ENCODE results near the gene GON7.

GON7 gene

DNA sequence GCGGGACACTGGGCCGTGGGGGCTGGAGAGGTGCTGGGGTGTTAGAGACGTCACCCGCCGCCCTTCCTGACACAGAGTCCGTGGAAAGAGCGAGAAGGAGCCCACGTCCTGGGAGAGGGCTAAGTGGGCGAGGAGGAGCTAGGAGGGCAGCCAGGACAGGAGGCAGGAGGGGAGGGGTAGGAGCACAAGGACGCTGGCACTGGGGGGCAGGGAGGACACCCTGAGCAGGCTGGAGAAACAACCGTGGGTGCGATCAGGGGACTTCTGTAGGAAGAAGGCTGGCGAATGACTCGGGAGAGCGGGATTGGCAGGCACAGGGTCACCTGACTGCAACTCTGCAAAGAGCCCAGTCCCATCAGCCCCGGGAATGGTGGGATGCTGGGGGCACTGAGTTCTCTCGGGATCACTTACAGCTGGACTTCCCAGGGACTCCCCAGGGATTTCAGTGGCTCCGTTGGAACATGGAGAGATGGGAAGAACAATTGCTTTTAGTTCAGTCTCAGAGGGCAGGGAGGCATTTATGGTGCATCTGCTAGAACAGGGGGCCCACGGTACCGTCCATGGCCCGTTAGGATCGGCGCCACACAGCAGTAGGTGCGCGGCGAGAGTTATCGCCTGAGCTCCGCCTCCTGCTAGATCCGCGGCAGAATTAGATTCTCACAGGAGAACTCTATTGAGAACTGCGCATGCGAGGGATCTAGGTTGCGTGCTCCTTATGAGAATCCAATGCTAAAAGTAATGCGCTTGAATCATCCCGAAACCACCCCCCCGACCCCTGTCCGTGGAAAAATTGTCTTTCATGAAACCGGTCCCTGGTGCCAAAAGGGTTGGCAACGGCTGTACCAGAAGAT, 24.5 kb upstream of the GON7 start:
- Histone ChIP-seq H3K27ac (no peak overlapping the region), H3K9ac (no peak overlapping the region)

DNA sequence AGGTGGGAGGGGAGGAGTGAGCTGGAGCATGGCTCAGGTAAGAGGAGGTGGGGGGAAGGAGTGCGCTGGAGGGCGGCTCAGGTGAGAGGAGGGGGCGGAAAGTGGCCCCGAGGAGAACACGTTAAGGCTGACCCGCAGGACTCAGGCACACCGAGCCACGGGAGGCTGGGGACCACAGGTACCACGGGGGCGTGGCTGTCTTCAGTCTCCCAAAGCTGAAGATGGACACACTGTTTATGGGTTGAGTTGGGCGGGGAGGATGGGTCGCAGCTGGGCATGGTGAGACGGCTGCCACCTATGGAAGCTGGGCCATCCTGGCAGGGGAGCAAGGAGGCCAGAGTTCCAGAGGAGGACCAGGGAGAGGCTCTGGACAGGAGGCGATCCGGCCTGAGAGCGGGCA, 23.7 kb upstream of the GON7 start:
- TF ChIP-seq CTCF (IDR thresholded peaks at IDR 0.05): no peak
- Histone ChIP-seq H3K36me3 (ENCODE audit: control insufficient read depth, insufficient read depth, low read length) (no peaks in the 10 kb centered on the region), H3K9ac (no peak overlapping the region), H3K79me2 (no peaks in the 10 kb centered on the region), H3K4me2 (ENCODE audit: low read length) (no peak overlapping the region), H3K4me3 (ENCODE audit: low read depth, low read length) (no peak overlapping the region), H3K27me3 (ENCODE audit: control insufficient read depth, insufficient read depth, low read length) (no peaks in the 10 kb centered on the region), H3K9me3 (ENCODE audit: control insufficient read depth, low read length) (no peaks in the 10 kb centered on the region), H2AFZ (no peak overlapping the region), H3K27ac (no peak overlapping the region), H3K4me1 (peaks cover 12% of the 10 kb centered on the region)

More for the DNA sequence above, 24.5 kb upstream of the GON7 start:
- Histone ChIP-seq H3K4me2 (ENCODE audit: low read length) (peak overlapping the region; percentile 67), H3K4me1 (peaks cover 12% of the 10 kb centered on the region), H3K79me2 (no peaks in the 10 kb centered on the region), H2AFZ (peak overlapping the region; percentile 84), H3K9me3 (ENCODE audit: control insufficient read depth, low read length) (no peaks in the 10 kb centered on the region), H3K27me3 (ENCODE audit: control insufficient read depth, insufficient read depth, low read length) (no peaks in the 10 kb centered on the region), H3K4me3 (ENCODE audit: low read depth, low read length) (peak overlapping the region; percentile 16), H3K36me3 (ENCODE audit: control insufficient read depth, insufficient read depth, low read length) (no peaks in the 10 kb centered on the region)
- no peak for TF ChIP-seq CTCF (IDR thresholded peaks at IDR 0.05)

- no peaks in the 10 kb centered on the region for H3K27me3 ChIP-seq (ENCODE audit: control insufficient read depth, insufficient read depth, low read length)
- no peaks in the 10 kb centered on the region for H3K9me3 ChIP-seq (ENCODE audit: control insufficient read depth, low read length)
- no peaks in the 10 kb centered on the region for H3K4me1 ChIP-seq
- no peak overlapping the region for H2AFZ ChIP-seq
- H3K27ac ChIP-seq: no peak overlapping the region
- no peak overlapping the region for H3K4me2 ChIP-seq (ENCODE audit: low read length)
- H3K4me3 ChIP-seq (ENCODE audit: low read depth, low read length): no peak overlapping the region
- no peak overlapping the region for H3K9ac ChIP-seq
- H3K36me3 ChIP-seq (ENCODE audit: control insufficient read depth, insufficient read depth, low read length): no peaks in the 10 kb centered on the region
- TF ChIP-seq CTCF (IDR thresholded peaks at IDR 0.05): no peak
- H3K79me2 ChIP-seq: no peaks in the 10 kb centered on the region
Observed at GRCh38 chr14:93228550-93228949, 21.7 kb upstream of the GON7 start.

DNA sequence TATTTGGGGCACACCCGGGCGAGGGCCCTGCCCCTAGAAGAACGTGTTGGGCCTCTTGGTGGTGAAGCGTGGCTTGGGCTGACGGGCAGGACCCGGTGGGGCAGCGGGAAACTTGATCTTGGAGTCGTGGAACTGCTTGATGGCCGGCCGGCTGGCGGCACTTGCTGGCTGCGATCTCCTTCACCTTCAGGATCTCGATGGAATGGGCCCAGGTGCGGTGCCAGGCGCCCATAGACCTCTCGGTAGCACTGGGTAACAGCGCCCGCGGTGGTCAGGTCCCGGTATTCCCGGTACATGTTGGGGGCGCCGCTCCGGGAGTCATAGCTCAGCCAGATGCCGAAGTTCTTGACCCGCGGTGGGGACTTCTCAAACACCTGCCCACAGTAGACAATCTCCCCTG, 16.7 kb upstream of the GON7 start:
- H3K4me3 ChIP-seq (ENCODE audit: low read depth, low read length): no peak overlapping the region
- no peaks in the 10 kb centered on the region for H3K79me2 ChIP-seq
- H2AFZ ChIP-seq: no peak overlapping the region
- H3K4me2 ChIP-seq (ENCODE audit: low read length): no peak overlapping the region
- H3K27me3 ChIP-seq (ENCODE audit: control insufficient read depth, insufficient read depth, low read length): no peaks in the 10 kb centered on the region
- no peak for TF ChIP-seq CTCF (IDR thresholded peaks at IDR 0.05)
- no peak overlapping the region for H3K9ac ChIP-seq
- H3K9me3 ChIP-seq (ENCODE audit: control insufficient read depth, low read length): no peaks in the 10 kb centered on the region
- H3K4me1 ChIP-seq: no peaks in the 10 kb centered on the region
- H3K36me3 ChIP-seq (ENCODE audit: control insufficient read depth, insufficient read depth, low read length): no peaks in the 10 kb centered on the region
- H3K27ac ChIP-seq: no peak overlapping the region

- Histone ChIP-seq H3K79me2 (no peaks in the 10 kb centered on the region), H3K9ac (no peak overlapping the region), H2AFZ (no peak overlapping the region), H3K36me3 (ENCODE audit: control insufficient read depth, insufficient read depth, low read length) (no peaks in the 10 kb centered on the region), H3K9me3 (ENCODE audit: control insufficient read depth, low read length) (no peaks in the 10 kb centered on the region), H3K4me2 (ENCODE audit: low read length) (no peak overlapping the region), H3K27ac (no peak overlapping the region), H3K4me1 (no peaks in the 10 kb centered on the region), H3K27me3 (ENCODE audit: control insufficient read depth, insufficient read depth, low read length) (no peaks in the 10 kb centered on the region), H3K4me3 (ENCODE audit: low read depth, low read length) (no peak overlapping the region)
- TF ChIP-seq CTCF (IDR thresholded peaks at IDR 0.05): no peak
Observed at GRCh38 chr14:93220509-93220908, 13.6 kb upstream of the GON7 start.

Measured in parathyroid adenoma (tissue), 2 donors.